Activated gamma-delta T cell treated with anti-CD3 and anti-CD28 coated beads, Interleukin-2, amount 50 U/mL, for 16 hours (primary cell): ENCODE results near the gene PCDHGA9.
"Not testable (repeated sequence)": the region's sequence is repeated elsewhere in the genome, so short reads cannot be mapped to it uniquely, and the experiment has no call there.

Experiments used
- DNase-seq: peaks from one replicate; pipeline ENCODE4 v3.0.0-alpha.2; 2020; ENCODE audit warnings: low read depth

Gene PCDHGA9

DNA sequence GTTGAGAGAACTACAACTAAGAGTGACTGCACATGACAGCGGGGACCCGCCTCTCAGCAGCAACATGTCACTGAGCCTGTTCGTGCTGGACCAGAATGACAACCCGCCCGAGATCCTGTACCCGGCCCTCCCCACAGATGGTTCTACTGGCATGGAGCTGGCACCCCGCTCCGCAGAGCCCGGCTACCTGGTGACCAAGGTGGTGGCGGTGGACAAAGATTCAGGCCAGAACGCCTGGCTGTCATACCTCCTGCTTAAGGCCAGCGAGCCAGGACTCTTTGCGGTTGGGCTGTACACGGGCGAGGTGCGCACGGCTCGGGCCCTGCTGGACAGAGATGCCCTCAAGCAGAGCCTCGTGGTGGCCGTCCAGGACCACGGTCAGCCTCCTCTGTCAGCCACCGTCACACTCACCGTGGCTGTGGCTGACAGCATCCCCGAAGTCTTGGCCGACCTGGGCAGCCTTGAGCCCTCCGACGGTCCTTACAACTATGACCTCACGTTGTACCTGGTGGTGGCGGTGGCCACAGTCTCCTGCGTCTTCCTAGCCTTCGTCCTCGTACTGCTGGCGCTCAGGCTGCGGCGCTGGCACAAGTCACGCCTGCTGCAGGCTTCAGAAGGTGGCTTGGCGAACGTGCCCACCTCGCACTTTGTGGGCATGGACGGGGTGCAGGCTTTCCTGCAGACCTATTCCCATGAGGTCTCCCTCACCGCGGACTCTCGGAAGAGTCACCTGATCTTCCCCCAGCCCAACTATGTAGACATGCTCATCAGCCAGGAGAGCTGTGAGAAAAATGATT is 17.9 kb upstream of the PCDHGA9 start:
- no peak for DNase-seq

DNA sequence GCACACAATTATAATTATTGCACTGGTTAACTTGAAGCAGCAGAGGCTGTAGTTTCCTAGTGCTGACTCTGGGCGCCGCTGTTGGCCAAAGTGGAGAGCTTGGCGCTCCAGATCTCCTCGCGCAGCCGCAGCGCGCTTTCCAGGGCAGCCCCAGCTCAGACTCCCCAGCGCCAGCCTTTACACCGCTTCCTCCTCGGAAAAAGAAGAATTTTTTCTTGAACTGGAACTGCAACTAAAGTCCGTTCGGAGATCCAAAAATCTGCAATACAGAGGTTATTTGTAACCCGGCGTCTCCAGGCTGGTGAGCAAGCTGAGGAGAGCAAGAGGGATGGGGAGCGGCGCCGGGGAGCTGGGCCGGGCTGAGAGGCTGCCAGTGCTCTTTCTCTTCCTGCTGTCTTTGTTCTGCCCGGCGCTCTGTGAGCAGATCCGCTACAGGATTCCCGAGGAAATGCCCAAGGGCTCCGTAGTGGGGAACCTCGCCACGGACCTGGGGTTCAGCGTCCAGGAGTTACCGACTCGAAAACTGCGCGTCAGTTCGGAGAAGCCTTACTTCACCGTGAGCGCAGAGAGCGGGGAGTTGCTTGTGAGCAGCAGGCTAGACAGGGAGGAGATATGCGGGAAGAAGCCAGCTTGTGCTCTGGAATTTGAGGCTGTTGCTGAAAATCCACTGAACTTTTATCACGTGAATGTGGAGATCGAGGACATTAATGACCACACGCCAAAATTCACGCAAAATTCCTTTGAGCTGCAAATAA is 14.8 kb upstream of the PCDHGA9 start, which contains the start of gene PCDHGB4:
TSS of gene PCDHGB4 (plus strand) at position 142 of the 755 bp plus-strand sequence. CDS start at position 329, 187 bp downstream.
- not testable (repeated sequence) for DNase-seq

DNA sequence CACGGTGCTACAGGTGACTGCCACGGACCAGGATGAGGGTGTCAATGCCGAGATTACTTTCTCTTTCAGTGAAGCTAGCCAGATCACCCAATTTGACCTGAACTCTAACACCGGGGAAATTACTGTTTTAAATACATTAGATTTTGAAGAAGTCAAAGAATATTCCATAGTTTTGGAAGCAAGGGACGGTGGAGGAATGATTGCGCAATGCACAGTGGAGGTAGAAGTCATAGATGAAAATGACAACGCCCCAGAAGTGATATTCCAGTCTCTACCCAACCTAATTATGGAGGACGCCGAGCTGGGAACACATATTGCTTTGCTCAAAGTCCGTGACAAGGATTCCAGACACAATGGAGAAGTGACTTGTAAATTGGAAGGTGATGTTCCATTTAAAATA is 13.9 kb upstream of the PCDHGA9 start:
- no peak for DNase-seq

DNA sequence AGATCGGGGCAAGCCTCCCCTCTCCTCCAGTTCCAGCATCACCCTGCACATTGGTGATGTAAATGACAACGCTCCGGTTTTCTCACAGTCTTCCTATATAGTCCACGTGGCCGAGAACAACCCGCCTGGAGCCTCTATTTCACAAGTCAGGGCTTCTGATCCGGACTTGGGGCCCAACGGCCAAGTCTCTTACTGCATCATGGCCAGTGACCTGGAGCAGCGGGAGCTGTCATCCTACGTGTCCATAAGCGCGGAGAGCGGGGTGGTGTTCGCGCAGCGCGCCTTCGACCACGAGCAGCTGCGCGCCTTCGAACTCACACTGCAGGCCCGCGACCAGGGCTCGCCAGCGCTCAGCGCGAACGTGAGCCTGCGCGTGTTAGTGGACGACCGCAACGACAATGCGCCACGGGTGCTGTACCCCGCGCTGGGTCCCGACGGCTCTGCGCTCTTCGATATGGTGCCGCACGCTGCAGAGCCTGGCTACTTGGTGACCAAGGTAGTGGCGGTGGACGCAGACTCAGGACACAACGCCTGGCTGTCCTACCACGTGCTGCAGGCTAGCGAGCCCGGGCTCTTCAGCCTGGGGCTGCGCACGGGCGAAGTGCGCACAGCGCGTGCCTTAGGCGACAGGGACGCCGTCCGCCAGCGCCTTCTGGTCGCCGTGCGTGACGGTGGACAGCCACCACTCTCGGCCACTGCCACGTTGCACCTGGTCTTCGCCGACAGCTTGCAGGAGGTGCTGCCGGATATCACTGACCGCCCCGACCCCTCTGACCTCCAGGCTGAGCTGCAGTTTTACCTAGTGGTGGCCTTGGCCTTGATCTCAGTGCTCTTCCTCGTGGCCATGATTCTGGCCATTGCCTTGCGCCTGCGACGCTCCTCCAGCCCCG is 13.2 kb upstream of the PCDHGA9 start:
- no peak for DNase-seq

DNA sequence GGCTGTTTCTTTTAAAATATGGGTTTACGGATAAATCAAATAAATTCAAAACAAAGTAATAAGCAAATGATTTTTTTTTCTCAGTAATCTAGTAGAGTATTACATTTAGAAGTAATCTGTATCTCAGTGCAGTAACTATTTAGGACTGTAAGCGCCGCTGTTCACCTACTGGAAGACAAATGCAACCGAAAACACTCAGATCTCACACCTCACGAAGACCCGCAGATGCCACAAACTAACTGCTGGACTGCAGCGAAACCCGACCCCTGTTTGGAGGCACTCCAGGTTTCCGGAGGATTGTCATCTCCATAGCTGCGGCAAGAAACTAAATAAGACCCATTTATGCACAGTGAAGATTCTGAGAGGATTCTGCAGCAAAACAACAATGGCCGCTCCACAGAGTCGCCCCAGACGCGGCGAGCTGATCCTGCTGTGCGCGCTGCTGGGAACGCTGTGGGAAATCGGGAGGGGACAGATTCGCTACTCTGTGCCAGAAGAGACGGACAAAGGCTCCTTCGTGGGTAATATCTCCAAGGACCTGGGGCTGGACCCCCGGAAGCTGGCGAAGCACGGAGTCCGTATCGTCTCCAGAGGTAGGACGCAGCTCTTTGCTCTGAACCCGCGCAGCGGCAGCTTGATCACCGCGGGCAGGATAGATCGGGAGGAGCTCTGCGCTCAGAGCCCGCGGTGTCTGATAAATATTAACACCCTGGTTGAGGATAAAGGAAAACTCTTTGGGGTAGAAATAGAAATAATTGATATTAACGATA is 10.0 kb upstream of the PCDHGA9 start, which contains the start of gene PCDHGA8:
TSS of gene PCDHGA8 (plus strand) at position 205 of the 770 bp plus-strand sequence. CDS start at position 386, 181 bp downstream.
- no peak for DNase-seq

DNA sequence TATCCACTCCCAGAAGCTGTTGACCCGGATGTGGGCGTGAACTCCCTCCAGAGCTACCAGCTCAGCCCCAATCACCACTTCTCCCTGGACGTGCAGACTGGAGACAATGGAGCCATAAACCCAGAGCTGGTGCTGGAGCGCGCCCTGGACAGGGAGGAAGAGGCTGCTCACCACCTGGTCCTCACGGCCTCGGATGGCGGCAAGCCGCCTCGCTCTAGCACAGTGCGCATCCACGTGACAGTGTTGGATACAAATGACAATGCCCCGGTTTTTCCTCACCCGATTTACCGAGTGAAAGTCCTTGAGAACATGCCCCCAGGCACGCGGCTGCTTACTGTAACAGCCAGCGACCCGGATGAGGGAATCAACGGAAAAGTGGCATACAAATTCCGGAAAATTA is 9.3 kb upstream of the PCDHGA9 start:
- DNase-seq, result no peak

DNA sequence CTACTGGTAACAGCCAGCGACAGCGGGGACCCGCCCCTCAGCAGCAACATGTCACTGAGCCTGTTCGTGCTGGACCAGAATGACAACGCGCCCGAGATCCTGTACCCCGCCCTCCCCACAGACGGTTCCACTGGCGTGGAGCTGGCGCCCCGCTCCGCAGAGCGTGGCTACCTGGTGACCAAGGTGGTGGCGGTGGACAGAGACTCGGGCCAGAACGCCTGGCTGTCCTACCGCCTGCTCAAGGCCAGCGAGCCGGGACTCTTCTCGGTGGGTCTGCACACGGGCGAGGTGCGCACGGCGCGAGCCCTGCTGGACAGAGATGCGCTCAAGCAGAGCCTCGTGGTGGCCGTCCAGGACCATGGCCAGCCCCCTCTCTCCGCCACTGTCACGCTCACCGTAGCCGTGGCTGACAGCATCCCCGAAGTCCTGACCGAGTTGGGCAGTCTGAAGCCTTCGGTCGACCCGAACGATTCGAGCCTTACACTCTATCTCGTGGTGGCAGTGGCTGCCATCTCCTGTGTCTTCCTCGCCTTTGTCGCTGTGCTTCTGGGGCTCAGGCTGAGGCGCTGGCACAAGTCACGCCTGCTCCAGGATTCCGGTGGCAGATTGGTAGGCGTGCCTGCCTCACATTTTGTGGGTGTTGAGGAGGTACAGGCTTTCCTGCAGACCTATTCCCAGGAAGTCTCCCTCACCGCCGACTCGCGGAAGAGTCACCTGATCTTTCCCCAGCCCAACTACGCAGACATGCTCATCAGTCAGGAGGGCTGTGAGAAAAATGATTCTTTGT is 8.0 kb upstream of the PCDHGA9 start:
- DNase-seq, result not testable (repeated sequence)

DNA sequence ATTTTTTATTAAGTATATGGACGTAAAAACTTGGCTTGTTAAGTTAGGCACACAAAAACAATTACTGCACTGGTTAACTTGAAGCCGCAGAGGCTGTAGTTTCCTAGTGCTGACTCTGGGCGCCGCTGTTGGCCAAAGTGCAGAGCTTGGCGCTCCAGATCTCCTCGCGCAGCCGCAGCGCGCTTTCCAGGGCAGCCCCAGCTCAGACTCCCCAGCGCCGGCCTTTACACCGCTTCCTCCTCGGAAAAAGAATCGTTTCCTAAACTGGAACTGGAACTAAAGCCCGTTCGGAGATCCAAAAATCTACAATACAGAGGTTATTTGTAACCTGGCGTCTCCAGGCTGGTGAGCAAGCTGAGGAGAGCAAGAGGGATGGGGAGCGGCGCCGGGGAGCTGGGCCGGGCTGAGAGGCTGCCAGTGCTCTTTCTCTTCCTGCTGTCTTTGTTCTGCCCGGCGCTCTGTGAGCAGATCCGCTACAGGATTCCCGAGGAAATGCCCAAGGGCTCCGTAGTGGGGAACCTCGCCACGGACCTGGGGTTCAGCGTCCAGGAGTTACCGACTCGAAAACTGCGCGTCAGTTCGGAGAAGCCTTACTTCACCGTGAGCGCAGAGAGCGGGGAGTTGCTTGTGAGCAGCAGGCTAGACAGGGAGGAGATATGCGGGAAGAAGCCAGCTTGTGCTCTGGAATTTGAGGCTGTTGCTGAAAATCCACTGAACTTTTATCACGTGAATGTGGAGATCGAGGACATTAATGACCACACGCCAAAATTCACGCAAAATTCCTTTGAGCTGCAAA is 4.6 kb upstream of the PCDHGA9 start, which contains the start of gene PCDHGB5:
TSS of gene PCDHGB5 (plus strand) at position 192 of the 796 bp plus-strand sequence. CDS start at position 373, 181 bp downstream.
- not testable (repeated sequence) for DNase-seq

DNA sequence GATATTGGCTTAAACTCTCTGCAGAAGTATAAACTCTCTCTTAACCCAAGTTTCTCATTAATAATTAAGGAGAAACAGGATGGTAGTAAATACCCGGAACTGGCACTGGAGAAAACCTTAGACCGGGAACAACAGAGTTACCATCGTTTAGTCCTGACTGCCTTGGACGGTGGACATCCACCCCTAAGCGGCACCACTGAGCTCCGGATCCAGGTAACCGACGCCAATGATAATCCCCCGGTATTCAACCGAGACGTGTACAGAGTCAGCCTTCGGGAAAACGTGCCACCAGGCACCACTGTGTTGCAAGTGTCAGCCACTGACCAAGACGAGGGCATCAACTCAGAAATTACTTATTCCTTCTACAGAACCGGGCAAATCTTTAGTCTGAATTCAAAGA is 4.0 kb upstream of the PCDHGA9 start:
- no peak for DNase-seq

DNA sequence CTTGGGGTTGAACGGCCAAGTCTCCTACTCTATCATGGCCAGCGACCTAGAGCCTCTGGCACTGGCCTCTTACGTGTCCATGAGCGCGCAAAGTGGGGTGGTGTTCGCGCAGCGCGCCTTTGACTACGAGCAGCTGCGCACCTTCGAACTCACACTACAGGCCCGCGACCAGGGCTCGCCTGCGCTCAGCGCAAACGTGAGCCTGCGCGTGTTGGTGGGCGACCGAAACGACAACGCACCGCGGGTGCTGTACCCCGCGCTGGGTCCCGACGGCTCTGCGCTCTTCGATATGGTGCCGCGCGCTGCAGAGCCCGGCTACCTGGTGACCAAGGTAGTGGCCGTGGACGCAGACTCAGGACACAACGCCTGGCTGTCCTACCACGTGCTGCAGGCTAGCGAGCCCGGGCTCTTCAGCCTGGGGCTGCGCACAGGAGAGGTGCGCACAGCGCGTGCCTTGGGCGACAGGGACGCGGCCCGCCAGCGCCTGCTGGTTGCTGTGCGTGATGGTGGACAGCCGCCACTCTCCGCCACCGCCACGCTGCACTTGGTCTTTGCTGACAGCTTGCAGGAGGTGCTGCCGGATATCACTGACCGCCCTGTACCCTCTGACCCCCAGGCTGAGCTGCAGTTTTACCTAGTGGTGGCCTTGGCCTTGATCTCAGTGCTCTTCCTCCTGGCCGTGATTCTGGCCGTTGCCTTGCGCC is 2.9 kb upstream of the PCDHGA9 start:
- no peak for DNase-seq

DNA sequence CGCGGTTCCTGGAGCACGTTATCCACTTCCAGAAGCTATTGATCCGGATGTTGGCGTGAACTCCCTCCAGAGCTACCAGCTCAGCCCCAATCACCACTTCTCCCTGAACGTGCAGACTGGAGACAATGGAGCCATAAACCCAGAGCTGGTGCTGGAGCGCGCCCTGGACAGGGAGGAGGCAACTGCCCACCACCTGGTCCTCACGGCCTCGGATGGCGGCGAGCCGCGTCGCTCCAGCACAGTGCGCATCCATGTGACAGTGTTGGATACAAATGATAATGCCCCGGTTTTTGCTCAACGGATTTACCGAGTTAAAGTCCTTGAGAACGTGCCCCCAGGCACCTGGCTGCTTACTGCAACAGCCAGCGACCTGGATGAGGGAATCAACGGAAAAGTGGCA is 809 bp downstream of the PCDHGA9 start:
- no peak for DNase-seq

DNA sequence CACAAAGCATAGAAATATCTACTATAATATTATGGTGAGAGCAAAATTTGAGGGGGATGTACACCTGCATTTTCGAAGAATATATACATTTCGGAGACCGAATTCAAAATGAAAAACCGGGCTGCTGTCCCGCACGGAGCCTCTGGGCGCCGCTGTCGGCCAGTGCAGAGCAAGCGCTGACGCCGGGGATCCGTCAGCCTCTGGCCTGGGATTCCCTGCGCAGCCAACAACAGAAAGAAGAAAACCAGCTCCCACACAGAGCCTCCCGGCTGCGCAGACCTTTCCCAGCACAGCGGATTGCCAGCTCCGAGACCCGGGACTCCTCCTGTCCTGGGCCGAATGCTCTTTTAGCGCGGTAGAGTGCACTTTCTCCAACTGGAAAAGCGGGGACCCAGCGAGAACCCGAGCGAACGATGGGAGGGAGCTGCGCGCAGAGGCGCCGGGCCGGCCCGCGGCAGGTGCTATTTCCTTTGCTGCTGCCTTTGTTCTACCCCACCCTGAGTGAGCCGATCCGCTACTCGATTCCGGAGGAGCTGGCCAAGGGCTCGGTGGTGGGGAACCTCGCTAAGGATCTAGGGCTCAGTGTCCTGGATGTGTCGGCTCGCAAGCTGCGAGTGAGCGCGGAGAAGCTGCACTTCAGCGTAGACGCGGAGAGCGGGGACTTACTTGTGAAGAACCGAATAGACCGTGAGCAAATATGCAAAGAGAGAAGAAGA is 5.4 kb downstream of the PCDHGA9 start, which contains the start of gene PCDHGB6:
TSS of gene PCDHGB6 (plus strand) at position 232 of the 716 bp plus-strand sequence. CDS start at position 414, 182 bp downstream.
- not testable (repeated sequence) for DNase-seq

DNA sequence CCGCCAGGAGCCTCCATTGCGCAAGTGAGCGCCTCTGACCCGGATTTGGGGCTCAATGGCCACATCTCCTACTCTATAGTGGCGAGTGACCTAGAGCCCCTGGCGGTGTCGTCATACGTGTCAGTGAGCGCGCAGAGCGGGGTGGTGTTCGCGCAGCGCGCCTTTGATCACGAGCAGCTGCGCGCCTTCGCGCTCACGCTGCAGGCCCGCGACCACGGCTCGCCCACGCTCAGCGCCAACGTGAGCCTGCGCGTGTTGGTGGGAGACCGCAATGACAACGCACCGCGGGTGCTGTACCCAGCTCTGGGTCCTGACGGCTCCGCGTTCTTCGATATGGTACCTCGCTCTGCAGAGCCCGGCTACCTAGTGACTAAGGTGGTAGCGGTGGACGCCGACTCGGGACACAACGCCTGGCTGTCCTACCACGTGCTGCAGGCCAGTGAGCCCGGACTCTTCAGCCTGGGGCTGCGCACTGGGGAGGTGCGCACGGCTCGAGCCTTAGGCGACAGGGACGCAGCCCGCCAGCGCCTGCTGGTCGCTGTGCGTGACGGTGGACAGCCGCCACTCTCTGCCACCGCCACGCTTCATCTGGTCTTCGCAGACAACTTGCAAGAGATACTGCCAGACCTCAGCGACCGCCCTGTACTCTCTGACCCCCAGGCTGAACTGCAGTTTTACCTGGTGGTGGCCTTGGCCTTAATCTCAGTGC is 7.2 kb downstream of the PCDHGA9 start:
- no peak for DNase-seq

DNA sequence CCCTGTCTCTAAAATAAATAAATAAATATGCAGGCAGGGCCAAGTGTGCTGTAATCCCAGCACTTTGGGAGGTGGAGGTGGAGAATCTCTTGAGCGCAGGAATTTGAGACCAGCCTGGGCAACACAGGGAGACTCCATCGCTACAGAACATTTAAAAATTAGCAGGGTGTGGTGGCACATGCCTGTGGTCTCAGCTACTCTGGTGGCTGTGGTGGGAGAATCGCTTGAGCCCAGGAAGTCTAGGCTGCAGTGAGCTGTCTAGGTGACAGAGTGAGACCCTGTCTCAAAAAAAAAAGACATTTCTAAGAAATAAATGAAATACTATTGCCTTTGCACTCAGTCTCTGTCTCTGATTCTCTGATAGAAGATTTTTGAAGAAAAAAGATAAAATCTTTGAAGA is 9.0 kb downstream of the PCDHGA9 start:
- DNase-seq, result no peak

DNA sequence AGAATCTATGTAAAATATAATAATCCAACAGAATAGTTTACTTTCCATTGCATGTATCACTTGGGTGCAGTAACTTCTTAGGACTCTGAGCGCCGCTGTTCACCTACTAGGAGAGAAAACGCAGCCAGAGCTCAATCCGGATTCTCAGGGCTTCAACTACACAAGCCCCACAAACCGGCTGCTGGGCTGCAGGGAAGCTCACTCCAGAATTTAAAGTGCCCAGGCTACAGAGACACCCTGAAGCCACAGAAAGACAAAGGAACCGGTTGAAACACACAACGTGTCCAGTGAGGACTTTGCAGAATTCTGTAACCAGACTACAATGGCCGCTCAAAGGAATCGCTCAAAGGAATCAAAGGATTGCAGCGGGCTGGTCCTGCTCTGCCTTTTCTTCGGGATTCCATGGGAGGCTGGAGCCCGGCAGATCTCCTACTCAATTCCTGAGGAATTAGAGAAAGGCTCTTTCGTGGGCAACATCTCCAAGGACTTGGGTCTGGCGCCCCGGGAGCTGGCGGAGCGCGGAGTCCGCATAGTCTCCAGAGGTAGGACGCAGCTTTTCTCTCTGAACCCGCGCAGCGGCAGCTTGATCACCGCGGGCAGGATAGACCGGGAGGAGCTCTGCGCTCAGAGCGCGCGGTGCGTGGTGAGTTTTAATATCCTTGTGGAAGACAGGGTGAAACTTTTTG is 10.4 kb downstream of the PCDHGA9 start, which contains the start of gene PCDHGA10:
TSS of gene PCDHGA10 (plus strand) at position 134 of the 686 bp plus-strand sequence. CDS start at position 323, 189 bp downstream.
- DNase-seq, result no peak

DNA sequence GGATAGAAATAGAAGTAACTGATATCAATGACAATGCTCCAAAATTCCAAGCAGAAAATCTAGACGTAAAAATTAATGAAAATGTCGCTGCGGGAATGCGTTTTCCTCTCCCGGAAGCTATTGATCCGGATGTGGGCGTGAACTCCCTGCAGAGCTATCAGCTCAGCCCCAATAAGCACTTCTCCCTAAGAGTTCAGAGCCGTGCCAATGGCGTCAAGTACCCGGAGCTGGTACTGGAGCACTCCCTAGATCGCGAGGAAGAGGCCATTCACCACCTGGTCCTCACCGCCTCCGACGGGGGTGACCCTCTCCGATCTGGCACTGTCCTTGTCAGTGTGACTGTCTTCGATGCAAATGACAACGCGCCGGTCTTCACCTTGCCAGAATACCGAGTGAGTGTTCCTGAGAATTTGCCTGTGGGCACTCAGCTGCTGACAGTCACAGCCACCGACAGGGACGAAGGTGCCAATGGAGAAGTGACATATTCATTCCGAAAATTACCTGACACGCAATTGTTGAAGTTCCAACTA is 11.0 kb downstream of the PCDHGA9 start:
- DNase-seq, result no peak
